ENCODE results near the gene PDE6B. TPM values are rescaled to one million over a fixed set of nuclear protein-coding genes. Genes with fewer than 3 reads are reported as not detected.
"Not testable (repeated sequence)": the region's sequence is repeated elsewhere in the genome, so short reads cannot be mapped to it uniquely, and the experiment has no call there.

The PDE6B gene
- total RNA-seq, 1 experiment from 2014 or later, result not detected

DNA sequence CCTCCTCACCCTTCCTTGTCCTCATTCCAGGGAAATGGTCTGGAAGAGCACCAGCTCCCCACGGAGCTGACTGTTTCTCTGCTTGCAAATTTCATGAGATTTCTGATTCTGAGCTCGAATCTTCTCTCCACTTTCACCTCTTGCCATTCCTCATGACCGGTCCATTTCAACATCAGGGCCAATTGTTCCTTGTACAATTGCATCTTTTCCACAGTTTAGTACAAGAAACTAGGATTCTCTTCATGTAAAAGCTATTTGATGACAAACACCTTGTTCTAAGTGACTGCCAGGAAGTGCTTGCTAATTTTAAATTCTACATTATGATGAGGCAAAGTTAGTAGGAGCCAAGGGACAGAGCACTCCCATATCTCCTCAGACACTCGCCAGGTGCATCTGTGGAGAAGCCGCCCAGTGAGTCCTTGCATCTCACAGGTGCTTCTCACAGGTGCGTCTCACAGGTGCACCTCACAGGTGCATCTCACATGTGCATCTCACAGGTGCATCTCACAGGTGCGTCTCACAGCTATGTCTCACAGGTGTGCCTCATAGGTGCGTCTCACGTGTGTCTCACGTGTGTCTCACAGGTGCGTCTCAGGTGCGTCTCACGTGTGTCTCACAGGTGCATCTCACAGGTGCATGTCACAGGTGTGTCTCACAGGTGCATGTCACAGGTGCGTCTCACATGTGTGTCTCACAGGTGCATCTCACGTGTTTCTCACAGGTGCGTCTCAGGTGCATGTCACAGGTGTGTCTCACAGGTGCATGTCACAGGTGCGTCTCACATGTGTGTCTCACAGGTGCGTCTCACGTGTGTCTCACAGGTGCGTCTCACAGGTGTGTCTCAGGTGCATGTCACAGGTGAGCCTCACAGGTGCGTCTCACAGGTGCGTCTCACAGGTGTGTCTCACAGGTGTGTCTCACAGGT is 3.0 kb upstream of the PDE6B start:
- no peak for DNase-seq (ENCODE audit: low spot score)

DNA sequence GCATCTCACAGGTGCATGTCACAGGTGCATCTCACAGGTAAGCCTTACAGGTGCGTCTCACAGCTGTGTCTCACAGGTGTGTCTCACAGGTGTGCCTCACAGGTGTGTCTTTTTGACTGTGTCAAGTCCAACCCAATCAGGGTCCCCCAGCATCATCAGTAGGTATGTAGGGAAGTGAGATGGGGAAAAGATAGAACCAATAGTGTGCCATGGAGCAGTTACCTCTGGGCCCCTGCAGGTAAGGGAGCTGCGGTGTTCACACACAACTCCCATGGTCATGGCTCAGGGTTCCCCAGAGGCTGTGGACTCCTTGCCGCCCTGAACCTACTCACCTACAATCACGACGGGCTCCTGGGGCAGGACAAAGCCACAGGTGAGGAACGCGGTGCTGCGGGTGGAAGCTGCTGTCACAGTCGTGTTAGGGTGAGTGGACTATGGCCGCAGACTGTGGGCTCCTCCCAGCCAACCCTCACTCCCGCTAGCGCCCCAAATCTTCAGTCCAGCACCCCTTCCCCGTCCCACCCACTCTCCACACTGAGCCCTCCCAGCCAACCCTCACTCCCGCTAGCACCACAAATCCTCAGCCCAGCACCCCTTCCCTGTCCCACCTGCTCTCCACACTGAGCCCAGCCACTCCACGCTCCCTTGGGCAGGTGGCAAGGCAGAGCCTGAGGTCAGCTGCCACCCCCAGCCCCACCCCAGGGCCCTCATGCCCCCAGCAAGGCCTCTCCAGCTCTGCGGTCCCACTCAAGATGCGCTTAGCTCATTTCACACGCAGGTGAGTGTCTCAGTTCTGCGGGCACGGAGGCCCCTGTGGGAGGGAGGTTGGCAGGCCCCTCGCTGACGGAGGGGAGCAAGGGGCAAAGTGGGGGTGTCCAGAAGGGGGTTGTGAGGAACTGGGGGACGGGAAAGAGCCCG is 2.1 kb upstream of the PDE6B start:
- DNase-seq (ENCODE audit: low spot score), result no peak

DNA sequence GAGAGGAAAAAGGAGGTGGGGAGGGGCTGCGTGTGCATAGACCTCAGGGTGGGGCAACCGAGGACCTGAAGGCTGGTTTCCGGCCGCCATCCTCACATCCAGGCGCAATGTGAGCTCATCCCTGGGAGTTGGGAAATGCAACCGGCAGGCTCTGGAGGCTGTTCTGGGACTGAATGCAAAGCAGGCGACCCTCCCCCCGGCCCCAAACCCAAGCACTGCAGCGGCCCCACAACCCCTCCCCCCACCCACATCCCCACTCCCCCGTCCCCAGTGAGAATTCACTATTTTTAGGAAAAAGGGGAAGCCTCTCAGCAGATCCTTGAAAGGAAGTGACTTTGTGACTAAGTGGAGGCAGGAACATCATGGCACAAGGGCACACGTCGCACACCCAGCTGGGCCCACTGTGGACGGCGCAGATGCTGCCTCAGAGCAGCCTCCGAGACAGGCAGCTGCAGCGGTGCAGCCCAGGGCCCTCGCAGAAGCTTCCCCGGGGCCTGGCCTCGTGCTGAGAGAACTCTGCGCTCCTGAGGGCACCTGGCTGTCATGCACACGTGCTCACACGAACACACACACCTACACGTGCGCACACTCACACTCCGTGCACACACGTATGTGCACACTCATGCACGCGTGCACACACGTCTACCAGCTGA is 1.3 kb upstream of the PDE6B start:
- DNase-seq (ENCODE audit: low spot score), result no peak

DNA sequence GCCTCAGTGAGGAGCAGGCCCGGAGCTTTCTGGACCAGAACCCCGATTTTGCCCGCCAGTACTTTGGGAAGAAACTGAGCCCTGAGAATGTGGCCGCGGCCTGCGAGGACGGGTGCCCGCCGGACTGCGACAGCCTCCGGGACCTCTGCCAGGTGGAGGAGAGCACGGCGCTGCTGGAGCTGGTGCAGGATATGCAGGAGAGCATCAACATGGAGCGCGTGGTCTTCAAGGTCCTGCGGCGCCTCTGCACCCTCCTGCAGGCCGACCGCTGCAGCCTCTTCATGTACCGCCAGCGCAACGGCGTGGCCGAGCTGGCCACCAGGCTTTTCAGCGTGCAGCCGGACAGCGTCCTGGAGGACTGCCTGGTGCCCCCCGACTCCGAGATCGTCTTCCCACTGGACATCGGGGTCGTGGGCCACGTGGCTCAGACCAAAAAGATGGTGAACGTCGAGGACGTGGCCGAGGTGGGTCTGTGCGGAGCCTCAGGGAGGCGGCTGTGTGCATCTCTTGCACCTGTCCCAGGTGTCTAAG is 323 bp downstream of the PDE6B start:
- DNase-seq (ENCODE audit: low spot score), result no peak

- DNase-seq (ENCODE audit: low spot score), result no peak
These were observed 1.1 kb downstream of the PDE6B start for GRCh38 chr4:626201-627091.

- DNase-seq (ENCODE audit: low spot score), result no peak
These were observed 2.2 kb downstream of the PDE6B start for GRCh38 chr4:627347-628125.

GRCh38 chr4:628311-628741 is 3.0 kb downstream of the PDE6B start:
- DNase-seq (ENCODE audit: low spot score), result no peak

DNA sequence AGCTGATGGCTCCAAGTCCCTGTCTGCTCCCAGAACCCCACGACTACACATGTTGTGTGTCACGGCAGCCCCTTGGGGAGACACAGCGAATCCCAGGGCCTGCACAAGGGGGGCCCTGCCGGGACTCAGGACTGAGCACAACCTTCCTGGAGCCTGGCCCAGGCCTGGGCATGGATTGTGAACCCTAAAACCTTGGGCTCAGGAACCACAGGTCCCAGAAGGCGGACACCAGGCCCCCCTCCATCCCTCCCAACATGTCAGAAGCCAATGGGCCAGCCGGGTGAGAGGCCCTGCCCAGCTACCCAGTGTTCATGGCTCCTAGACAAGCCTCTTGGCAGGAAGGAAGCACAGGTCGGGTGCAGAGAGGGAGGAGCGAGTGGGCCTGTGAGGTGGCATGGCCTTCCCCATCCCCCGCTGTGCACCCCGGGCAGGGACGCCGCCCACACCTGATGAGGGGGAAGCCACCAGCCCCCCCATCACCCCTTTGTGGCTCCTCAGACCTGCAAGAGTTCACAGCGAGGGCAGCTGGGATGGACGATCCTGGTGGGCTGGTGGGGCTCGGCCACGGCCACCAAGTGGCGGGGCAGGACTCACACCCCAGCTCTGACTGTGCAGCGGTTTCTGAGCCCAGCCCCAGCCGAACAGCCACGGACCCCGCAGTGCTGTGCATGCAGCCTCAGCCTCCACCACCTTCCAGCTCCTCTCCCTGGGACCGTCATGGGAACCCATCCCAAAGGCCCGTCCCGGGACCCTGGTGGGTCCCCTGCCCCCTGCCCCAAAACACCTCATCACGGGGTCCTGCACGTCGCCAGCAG is 3.7 kb downstream of the PDE6B start:
- no peak for DNase-seq (ENCODE audit: low spot score)

GRCh38 chr4:629636-629914 is 4.2 kb downstream of the PDE6B start:
- DNase-seq (ENCODE audit: low spot score), result no peak

- no peak for DNase-seq (ENCODE audit: low spot score)
These were observed 4.7 kb downstream of the PDE6B start for GRCh38 chr4:629915-630641.

GRCh38 chr4:630656-631055 is 5.3 kb downstream of the PDE6B start:
- DNase-seq (ENCODE audit: low spot score), result no peak

- no peak for DNase-seq (ENCODE audit: low spot score)
These were observed 6.9 kb downstream of the PDE6B start for GRCh38 chr4:632196-632790.

GRCh38 chr4:632926-633325 is 7.6 kb downstream of the PDE6B start:
- DNase-seq (ENCODE audit: low spot score), result no peak

- no peak for DNase-seq (ENCODE audit: low spot score)
These were observed 8.0 kb downstream of the PDE6B start for GRCh38 chr4:633406-633805.

GRCh38 chr4:633976-634598 is 8.7 kb downstream of the PDE6B start:
- DNase-seq (ENCODE audit: low spot score), result no peak

- no peak for DNase-seq (ENCODE audit: low spot score)
These were observed 9.2 kb downstream of the PDE6B start for GRCh38 chr4:634599-634985.

- DNase-seq (ENCODE audit: low spot score), result not testable (repeated sequence)
These were observed 9.9 kb downstream of the PDE6B start for GRCh38 chr4:635066-635835.

Data from H4 (cell line).